Left ventricle myocardium superior (tissue), 1 donor: ENCODE data around the gene EIF4E1B. TPM values are rescaled to one million over a fixed set of nuclear protein-coding genes. Genes with fewer than 3 reads are reported as not detected.
"Not testable (repeated sequence)": the region's sequence is repeated elsewhere in the genome, so short reads cannot be mapped to it uniquely, and the experiment has no call there.

Experiments
- ATAC-seq: fragments of 200-7000 bp; cut with Tn5 transposase; one replicate; pipeline ENCODE4 v1.9.1; 2020; ENCODE audit warnings: mild to moderate bottlenecking, moderate library complexity
- DNase-seq: peaks from one replicate; pipeline ENCODE4 v3.0.0-alpha.2; 2020
- intact Hi-C: fragments of 100-400 bp; cut with micrococcal nuclease; formaldehyde crosslinking; loops from one replicate; pipeline ENCODE4 v1.11.0; 2022
- long read RNA-seq: library from polyadenylated mRNA; unstranded; transcript quantifications from one replicate; pipeline ENCODE4 v2.0.0, GENCODE V29; 2021
- total RNA-seq: library from RNA; stranded (reverse); fragmentation: NEBNext Ultra II Directional; extraction: Animal tissue kit (Norgen Biotek cat#: 25700); gene quantifications from one replicate; pipeline ENCODE4 v1.2.1, GENCODE V29; 2021
- donor health status: DM: no; HTN: yes; CAD: no; lungs with severe emphysema.

The EIF4E1B gene, protein sequence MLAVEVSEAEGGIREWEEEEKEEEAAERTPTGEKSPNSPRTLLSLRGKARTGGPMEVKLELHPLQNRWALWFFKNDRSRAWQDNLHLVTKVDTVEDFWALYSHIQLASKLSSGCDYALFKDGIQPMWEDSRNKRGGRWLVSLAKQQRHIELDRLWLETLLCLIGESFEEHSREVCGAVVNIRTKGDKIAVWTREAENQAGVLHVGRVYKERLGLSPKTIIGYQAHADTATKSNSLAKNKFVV
- total RNA-seq, result not detected
- long read RNA-seq, result 0 reads

DNA sequence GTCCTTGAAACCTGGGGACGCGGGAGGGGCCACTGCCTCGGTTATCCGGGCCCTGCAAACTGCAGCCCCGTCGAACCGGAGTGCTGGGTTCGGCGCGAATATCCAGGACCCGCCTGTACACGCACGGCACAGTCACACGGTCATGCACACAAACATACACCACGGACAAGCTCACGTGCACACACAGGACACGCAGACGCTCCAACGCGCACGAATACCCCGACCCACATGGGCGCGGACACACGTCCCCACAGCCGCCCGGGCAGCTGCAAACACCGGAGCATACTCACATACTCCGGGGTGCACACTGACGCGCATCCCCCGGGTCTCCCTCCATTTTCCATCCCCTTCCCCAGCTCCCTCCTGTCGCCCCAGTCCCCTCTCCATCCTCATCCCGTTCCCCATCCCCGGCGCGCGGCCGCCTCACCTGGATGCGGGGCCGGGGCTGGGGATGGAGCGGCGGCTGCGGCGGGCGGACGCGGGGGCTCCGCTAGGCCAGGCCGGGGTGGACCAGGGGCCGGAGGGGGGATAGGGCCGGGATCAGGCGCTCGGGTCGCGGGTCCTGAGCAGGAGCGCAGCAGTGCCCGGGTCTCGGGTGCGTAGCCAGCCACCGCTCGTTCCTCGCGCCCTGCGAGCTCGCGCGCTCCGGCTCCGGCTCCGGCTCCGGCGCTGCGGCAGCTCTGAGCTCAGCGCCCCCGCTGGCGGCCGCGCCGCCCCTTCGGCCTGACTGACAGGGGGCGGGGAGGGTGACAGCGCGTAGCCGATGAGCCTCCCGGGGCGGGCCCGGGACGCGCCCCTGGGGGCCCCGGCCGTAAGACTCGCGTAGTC is at the start of gene EIF4E1B, which contains the start of gene SNCB:
TSS of gene EIF4E1B (plus strand) at position 823 of the 828 bp plus-strand sequence. CDS start 12,113 bp downstream, outside the sequence.
TSS of gene SNCB (minus strand) at position 682 of the 828 bp plus-strand sequence. CDS start 880 bp downstream, outside the sequence.
- peak; percentile 68 for DNase-seq
- intact Hi-C loops, result no loop called here
- ATAC-seq, result peak; percentile 91

DNA sequence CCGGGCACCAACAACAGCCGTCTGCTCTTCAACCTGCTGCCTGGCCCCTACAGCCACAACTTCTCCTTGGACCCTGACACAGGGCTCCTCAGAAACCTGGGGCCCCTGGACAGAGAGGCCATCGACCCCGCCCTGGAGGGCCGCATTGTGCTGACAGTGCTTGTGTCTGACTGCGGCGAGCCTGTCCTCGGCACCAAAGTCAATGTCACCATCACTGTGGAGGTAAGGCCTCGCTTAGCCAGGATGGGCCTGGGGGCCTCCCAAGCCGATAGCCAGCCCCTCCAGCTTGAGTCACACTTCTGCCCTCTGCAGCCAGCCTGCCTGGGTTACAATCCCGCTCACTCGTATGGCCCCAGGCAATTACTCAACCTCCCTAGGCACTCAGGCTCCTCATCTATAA is 49.1 kb upstream of the EIF4E1B start:
- intact Hi-C loops, result no loop called here
- DNase-seq (no peak), ATAC-seq (no peak)

DNA sequence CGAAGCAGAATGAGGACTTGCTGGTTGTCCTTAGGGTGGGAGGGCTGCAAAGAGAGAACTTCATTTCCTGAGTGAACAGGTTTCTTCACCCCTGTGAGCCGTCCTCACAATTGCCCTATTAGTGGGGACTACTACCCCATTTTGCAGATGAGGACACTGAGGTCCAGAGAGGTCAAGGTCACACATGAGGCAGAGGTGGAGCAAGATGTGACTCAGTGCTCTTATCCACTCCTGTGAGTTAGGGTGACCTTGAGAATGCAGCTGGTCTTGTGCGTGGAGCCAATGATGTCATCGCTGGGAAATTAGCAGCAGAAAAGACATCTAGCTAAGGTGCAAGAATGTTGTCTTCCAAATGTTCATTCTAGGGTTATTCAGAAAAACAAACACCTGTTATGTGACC is 47.4 kb upstream of the EIF4E1B start:
- DNase-seq (no peak), ATAC-seq (no peak)
- intact Hi-C loops, result no loop called here

DNA sequence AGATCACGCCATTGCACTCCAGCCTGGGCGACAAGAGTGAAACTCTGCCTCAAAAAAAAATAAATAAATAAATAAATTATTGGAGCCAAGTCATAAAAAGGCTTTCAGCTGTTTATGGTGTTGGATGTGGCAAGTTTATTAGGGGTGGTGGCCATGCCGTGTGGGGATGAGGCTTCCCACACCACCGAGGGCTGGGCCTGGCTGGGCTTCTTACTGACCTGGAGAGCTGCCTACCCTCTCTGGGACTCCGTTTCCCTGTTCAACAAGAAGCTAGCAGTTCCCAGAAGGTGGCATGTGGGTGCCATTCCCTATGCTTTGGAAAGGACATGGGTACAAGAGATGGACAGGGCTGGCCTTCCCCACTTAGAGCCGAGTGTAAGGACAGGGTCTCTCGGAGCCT is 43.1 kb upstream of the EIF4E1B start:
- no peak for ATAC-seq
- intact Hi-C loops, result no loop called here

DNA sequence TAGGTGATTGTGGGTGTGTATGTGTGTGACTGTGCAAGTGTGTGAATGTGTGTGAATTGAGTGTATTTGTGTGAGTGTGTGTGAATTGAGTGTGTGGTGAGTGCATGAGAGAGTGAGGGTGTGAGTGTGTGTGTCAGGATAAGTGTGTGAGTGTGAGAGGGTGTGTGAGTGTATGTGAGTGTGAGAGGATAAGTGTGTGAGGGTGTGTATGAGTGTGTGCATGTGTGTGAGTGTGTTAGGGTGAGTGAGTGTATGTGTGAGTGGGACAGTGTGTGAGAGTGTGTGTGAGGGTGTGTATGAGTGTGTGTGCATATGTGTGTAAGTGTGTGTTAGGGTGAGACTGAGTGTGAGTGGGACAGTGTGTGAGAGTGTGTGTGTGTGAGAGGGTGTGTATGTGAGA is 42.2 kb upstream of the EIF4E1B start:
- ATAC-seq (no peak), DNase-seq (no peak)
- intact Hi-C loops, result no loop called here

More for the DNA sequence above, 43.1 kb upstream of the EIF4E1B start:
- DNase-seq, result no peak

DNA sequence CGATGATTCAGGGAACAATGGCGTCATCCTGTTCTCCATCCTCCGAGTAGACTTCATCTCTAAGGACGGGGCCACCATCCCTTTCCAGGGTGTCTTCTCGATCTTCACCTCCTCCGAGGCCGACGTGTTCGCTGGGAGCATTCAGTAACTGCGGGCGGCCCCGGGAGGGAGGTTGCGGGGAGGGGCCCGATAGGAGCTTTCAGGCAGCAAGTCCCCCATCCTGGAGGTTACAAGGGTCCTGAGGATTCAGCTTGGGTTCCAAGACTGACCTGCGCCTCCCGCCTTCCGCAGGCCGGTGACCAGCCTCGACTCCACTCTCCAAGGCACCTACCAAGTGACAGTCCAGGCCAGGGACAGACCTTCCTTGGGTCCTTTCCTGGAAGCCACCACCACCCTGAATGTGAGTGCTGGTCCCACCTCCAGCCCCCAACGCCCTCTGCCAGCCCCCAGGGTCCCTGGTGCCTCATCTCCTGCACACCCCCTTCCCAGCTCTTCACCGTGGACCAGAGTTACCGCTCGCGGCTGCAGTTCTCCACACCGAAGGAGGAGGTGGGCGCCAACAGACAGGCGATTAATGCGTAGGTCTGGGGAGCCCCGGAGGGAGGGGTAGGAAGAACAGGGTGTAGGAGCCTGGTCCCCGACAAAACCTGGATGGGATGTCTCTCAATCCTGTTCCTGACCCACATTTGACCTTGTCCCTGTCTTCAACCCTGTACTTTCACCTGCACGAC is 41.3 kb upstream of the EIF4E1B start:
- intact Hi-C loops, result no loop called here
- ATAC-seq, result no peak
- DNase-seq, result no peak

DNA sequence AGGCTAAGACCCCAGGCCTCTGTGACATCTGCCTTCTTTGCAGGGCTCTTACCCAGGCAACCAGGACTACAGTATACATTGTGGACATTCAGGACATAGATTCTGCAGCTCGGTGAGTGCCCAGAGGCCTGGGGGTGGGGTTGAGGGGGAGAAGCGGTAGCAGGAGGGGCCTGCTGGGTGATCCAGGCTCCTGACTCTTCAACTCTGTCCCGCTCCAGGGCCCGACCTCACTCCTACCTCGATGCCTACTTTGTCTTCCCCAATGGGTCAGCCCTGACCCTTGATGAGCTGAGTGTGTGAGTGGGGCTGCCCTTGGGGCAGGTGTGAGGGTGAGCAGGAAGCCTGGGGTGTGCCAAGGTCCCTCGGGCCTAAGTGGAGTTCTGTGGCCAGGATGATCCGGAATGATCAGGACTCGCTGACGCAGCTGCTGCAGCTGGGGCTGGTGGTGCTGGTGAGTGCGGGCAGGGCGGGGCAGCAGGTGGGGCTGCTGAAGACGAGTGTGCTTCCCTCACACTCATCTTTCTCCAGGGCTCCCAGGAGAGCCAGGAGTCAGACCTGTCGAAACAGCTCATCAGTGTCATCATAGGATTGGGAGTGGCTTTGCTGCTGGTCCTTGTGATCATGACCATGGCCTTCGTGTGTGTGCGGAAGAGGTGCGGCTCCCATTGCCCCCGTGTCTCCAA is 40.3 kb upstream of the EIF4E1B start:
- intact Hi-C loops, result no loop called here
- ATAC-seq, result no peak
- no peak for DNase-seq

DNA sequence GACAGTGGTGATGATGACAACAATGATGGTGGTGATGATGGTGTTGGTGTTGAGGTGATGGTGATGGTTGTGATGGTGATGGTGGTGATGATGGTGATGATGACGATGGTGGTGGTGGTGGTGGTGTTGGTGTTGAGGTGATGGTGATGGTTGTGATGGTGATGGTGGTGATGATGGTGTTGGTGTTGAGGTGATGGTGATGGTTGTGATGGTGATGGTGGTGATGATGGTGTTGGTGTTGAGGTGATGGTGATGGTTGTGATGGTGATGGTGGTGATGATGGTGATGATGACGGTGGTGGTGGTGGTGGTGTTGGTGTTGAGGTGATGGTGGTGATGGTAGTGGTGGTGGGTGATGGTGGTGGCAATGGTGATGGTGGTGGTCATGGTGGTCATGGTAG is 38.8 kb upstream of the EIF4E1B start:
- DNase-seq, ATAC-seq, intact Hi-C loops: not testable (repeated sequence)

DNA sequence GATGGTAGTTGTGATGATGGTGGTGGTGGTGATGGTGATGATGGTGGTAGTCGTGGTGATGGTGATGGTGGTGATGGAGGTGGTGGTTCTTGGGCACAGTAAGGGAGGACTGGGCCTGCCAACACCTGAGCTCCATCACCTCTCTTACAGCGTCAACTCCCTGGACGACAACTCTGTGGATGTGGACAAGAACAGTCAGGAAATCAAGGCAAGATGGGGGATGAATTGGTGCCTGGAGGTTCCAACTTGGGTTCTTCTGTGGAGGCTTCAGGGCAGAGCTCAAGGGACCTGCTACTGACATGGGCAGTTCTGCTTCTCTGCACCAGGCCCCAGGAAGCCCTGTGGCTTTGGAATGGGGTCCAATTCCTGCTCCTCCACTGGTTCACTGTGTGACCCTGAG is 37.9 kb upstream of the EIF4E1B start:
- DNase-seq (no peak), ATAC-seq (no peak)
- intact Hi-C loops, result no loop called here

DNA sequence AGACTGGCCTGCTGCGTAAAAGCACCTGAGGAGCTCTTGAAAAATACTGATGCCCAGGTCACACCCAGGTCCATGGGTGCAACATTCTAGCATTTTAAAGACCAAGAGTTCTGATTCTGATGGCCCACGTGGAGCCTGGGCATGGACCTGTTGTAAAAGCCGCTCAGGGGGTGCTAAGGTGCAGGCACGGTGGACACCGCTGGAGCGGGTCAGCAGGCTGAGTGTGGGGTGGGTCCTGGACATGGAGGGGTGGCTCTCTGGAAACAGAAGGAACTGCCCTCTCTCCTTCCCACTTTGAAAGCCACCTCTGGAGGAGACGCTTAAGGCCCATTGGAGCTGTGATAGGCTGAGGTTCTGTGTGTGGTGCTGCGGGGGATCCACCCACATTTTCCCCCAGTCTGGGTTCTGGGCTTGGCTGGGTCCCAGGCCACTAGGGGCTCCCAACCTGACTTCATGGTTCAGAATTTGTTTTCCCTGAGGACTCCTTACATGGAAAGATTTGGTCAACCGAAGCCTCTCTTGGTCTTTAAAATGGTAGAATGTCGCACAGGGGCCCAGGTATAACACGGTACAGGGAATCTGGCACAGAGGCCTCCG is 37.1 kb upstream of the EIF4E1B start:
- no peak for ATAC-seq
- intact Hi-C loops, result no loop called here
- DNase-seq, result no peak

DNA sequence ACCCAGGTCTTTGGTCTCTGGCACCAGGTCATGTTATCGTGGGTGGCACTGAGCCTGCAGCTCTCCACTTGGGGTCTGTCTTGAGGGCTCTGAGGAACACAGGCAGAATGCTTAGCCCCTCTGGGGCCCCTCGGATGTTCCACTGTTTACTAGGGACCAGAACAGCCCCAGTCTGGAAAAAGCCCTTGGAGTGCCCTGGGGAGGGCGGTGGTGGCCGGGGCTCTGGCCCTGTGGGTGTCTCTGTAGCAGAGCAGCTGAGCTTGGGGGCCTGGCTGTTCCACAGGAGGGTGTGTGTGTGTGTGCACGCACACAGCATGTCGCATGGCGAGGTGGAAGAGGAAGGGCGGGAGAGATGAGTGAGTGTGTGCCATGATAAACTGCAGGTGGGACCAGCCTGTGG is 35.9 kb upstream of the EIF4E1B start:
- ATAC-seq, result no peak
- intact Hi-C loops, result no loop called here
- no peak for DNase-seq

DNA sequence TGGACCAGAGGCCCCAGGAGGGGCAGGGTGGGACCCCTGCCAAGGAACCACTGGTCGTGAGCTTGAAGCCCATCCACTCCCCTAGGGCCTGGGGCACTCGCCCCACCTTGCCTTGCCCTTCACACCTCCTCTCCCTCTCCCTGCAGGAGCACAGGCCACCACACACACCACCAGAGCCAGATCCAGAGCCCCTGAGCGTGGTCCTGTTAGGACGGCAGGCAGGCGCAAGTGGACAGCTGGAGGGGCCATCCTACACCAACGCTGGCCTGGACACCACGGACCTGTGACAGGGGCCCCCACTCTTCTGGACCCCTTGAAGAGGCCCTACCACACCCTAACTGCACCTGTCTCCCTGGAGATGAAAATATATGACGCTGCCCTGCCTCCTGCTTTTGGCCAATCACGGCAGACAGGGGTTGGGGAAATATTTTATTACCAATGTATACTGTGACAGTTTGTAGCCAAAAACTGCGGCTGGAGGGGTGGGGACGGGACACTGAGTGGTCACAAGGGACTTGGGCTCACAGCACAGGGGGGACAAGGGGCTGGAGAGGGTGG is 35.0 kb upstream of the EIF4E1B start:
- ATAC-seq, result no peak
- intact Hi-C loops, result no loop called here
- no peak for DNase-seq

DNA sequence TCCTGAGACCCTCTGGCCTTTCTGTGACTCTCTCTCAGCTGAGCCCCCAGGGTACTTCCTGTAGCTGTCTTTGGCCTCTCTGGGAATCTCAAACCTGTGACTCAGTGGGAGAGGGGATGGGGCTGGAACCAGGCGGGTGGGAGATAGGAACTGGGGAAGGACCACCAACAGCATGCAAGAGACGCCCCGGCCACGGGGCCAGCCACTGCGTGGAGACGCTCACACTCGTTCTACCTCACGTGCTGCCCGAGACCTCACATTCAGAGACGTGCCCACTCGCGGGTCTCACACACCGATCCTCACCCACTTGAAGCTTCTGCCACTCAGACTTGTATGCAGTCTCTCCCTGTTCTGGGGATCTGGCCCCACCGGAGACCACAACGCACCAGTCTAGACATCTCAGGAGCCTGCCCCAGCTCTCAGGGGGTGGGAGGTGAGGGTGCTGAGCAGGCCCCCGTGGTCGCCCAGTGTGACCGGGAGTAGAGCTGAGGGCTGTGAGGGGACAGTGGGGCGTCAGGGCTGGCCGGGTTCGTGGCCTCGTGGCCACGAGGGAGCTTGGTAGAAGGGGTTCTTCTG is 34.3 kb upstream of the EIF4E1B start:
- intact Hi-C loops, result no loop called here
- DNase-seq (no peak), ATAC-seq (no peak)

DNA sequence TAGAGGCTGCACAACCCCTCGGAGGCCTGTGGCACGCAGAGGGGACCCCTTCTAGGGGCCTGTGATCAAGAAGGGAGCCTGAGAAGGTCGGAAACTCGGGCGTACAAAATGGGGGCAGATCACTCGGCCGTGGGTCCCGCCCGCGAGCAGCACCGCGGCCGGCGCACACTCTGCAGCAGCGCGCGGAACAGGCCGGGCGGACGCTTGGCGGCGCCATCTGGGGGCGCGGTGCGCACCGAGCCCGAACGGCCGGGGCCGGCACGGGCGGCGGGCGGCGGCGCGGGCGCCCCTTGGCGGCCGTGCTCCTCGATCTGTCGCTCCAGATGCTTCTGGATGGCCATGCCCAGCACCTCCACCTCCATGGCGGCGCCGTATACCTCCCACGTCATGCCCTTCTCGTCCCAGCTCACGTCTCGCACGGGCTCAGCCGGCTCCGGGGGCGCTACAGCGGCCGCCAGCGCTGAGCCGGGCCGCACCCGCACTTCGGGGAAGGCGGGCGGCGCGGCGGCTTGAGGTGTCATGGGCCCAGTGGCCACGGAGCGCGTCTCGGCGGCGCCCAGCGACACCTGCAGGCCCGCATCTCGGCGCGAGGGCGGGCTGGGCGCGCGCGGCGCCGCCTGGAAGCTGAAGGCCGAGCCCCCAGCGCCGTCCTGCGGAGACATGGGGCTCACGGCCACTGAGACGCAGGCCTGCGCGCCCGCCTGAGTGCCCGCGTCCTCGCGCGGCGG is 33.6 kb upstream of the EIF4E1B start:
- intact Hi-C loops, result no loop called here
- ATAC-seq, result peak; percentile 92
- DNase-seq, result peak; percentile 66

DNA sequence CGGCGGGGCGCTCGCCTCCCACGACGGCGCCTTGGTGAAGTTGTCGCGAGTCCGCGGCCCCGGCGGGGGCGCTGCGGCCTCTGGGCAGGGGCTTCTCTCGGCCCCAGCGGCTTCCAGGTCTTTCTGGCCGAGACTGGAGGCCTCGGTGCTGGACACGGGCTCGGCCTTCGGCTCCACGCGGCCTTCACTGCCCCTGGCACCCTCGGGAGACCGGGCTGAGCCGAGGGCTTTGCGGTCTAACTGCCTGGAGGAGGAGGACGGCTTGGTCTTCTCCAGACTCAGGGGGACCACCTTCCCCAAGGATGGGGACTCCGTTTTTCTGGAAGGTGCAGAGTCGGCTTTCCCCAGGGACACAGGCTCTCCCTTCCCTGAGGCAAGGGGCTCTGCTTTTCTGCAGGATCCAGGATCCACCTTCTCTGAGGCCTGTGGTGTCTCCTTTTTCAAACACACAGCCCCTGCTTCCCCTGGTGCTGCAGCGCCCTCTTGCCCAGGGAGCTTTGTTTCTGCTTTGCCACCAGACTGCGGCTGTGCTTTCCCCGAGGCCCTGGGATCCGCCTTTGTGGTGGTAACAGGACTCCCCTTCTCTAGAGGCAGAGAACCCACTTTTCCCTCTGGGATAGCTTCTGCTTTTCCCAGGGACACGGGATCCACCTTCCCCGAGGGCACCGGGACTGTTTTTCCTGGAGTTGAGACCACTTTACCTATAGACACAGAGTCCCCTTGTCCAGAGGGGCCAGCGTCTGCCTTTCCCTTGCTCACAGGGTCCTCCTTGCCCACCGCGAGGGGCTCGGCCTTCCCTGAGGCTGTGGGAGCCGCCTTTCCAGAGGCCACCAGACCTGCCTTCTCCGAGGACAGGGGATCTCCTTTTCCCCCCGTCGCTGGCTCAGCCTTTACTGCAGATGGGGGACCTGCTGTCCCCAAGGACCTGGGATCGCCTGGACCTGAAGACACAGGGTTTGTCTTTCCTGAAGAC is 32.8 kb upstream of the EIF4E1B start:
- DNase-seq, result no peak
- intact Hi-C loops, result no loop called here

DNA sequence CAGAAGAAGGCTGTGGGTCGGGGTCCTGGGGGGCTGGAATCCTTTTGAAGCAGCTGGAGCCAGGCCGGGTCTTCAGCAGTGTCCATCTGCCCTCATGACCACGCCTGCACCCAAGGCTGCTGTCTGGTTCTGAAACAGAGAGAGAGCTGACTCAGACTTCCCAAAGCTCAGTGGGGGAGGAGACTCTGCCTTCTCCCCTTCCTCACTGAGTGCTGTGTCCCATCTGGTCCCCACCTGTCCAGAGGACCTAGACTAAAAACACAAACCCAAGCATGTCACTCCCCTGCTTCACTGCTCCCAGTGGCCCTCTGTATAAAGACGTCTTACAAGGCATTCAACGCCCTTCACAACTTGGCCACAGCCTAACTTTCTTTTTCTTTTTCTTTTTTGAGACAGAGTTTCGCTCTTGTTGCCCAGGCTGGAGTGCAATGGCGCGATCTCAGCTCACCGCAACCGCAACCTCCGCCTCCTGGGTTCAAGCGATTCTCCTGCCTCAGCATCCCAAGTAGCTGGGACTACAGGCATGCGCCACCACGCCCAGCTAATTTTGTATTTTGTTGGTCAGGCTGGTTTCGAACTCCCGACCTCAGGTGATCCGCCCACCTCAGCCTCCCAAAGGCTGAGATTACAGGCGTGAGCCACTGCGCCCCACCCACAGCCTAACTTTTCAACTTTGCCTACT is 30.6 kb upstream of the EIF4E1B start:
- ATAC-seq, DNase-seq, intact Hi-C loops: not testable (repeated sequence)

More for the DNA sequence above, 32.8 kb upstream of the EIF4E1B start:
- no peak for ATAC-seq
